ENCODE measurements around the gene PPP6R3.
A peak's percentile ranks its signal among the peaks of the same experiment; 100 is the strongest.
"Not testable (repeated sequence)": the region's sequence is repeated elsewhere in the genome, so short reads cannot be mapped to it uniquely, and the experiment has no call there.

PPP6R3 gene

DNA sequence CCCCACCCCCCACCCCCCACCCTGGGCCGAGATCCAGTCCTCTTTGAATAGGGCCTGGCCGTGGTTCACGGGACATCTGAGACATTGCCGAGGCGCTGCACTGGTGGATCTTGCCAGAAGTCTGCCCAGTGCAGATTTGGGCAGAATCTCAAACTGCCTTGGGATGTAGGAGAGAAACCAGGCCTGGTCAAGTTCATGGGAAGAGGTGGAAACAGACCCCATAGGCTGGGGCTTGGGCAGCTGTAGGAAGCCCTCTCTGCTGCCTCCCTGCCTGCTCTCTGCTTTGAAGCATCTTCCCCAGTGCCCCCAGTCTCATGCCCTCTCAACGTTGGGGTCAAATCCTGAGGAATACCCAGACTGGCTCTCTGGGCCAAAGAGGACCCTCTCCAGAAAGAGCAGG lies 16.0 kb upstream of the PPP6R3 start:
- Histone ChIP-seq H3K9me3 (ENCODE audit: control insufficient read depth, low read length) (no peaks in the 10 kb centered on the region), H3K27me3 (replicated peaks; ENCODE audit: control insufficient read depth, insufficient read depth, low read length, poor library complexity, severe bottlenecking) (no peaks in the 10 kb centered on the region), H3K4me1 (ENCODE audit: control insufficient read depth, insufficient read depth, low read length, poor library complexity, severe bottlenecking) (no peaks in the 10 kb centered on the region), H3K4me3 (ENCODE audit: insufficient read depth, low read depth, low read length, poor library complexity, severe bottlenecking) (no peak overlapping the region), H3K36me3 (ENCODE audit: control insufficient read depth, insufficient read depth, low read length) (no peaks in the 10 kb centered on the region), H3K27ac (ENCODE audit: insufficient read depth, low read length, poor library complexity, severe bottlenecking) (no peak overlapping the region)
- no peak for DNase-seq

GRCh38 chr11:68445531-68446035 lies 15.0 kb upstream of the PPP6R3 start:
- Histone ChIP-seq H3K27me3 (replicated peaks; ENCODE audit: control insufficient read depth, insufficient read depth, low read length, poor library complexity, severe bottlenecking) (no peaks in the 10 kb centered on the region), H3K36me3 (ENCODE audit: control insufficient read depth, insufficient read depth, low read length) (no peaks in the 10 kb centered on the region), H3K4me1 (ENCODE audit: control insufficient read depth, insufficient read depth, low read length, poor library complexity, severe bottlenecking) (no peaks in the 10 kb centered on the region), H3K4me3 (ENCODE audit: insufficient read depth, low read depth, low read length, poor library complexity, severe bottlenecking) (no peak overlapping the region), H3K9me3 (ENCODE audit: control insufficient read depth, low read length) (no peaks in the 10 kb centered on the region), H3K27ac (ENCODE audit: insufficient read depth, low read length, poor library complexity, severe bottlenecking) (no peak overlapping the region)
- no peak for DNase-seq

- H3K27ac ChIP-seq (ENCODE audit: insufficient read depth, low read length, poor library complexity, severe bottlenecking), result no peak overlapping the region
- no peaks in the 10 kb centered on the region for H3K4me1 ChIP-seq (ENCODE audit: control insufficient read depth, insufficient read depth, low read length, poor library complexity, severe bottlenecking)
- no peak overlapping the region for H3K4me3 ChIP-seq (ENCODE audit: insufficient read depth, low read depth, low read length, poor library complexity, severe bottlenecking)
- no peaks in the 10 kb centered on the region for H3K9me3 ChIP-seq (ENCODE audit: control insufficient read depth, low read length)
- no peaks in the 10 kb centered on the region for H3K36me3 ChIP-seq (ENCODE audit: control insufficient read depth, insufficient read depth, low read length)
- no peaks in the 10 kb centered on the region for H3K27me3 ChIP-seq (replicated peaks; ENCODE audit: control insufficient read depth, insufficient read depth, low read length, poor library complexity, severe bottlenecking)
- DNase-seq, result no peak
These were observed 14.4 kb upstream of the PPP6R3 start for GRCh38 chr11:68446046-68446725.

DNA sequence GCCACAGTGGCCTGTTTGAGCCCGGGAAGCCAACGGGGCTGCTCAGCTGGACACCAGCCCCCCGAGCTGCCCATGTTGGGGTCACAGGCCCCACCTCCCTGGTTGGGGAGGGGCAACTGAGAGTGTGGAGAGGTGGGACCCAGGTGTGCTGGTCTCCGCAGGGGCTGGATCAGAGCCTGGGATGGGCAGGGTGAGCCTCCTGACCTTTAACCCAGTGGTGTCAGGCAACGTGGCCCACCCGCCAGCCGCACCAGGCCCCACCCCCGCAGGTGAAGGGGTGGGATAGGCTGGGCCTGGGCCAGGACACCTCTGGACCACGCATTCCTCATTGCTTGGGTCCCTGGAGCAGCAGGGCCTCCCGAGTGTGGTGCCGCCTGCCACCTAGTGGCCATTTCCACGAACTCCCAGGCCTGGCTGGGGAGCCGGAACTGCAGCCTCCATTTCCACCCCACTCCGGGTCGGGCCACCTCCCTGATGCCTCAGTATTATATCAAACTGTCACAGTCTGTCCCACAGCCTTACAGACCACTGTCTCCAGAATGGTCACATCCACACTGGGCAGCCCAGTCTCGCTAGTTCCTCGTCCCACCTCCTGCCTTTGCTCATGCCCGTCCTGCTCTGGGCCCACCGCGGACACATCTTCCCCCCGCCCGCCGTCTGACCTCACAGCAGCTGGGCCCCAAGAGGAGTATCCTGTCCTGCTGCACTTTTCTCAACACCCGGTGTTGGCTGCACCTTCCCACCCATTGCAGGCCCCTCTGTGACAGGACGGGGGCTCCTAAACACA lies 13.3 kb upstream of the PPP6R3 start:
- peak; percentile 40 to 64 (median 49) for DNase-seq
- Histone ChIP-seq H3K4me1 (ENCODE audit: control insufficient read depth, insufficient read depth, low read length, poor library complexity, severe bottlenecking) (no peaks in the 10 kb centered on the region), H3K9me3 (ENCODE audit: control insufficient read depth, low read length) (no peaks in the 10 kb centered on the region), H3K4me3 (ENCODE audit: insufficient read depth, low read depth, low read length, poor library complexity, severe bottlenecking) (no peak overlapping the region), H3K27ac (ENCODE audit: insufficient read depth, low read length, poor library complexity, severe bottlenecking) (no peak overlapping the region), H3K36me3 (ENCODE audit: control insufficient read depth, insufficient read depth, low read length) (no peaks in the 10 kb centered on the region), H3K27me3 (replicated peaks; ENCODE audit: control insufficient read depth, insufficient read depth, low read length, poor library complexity, severe bottlenecking) (no peaks in the 10 kb centered on the region)

DNA sequence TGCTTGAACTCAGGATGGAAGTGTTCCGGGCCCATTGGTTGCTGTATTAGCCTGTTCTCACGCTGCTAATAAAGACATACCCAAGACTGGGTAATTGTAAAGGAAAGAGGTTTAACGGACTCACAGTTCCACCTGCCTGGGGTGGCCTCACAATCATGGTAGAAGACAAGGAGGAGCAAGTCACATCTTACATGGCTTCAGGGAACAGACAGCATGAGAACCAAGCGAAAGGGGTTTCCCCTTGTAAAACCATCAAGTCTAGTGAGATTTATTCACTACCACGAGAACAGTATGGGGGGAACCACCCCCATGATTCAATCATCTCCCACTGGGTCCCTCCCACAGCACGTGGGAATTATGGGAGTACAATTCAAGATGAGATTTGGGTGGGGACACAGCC lies 12.6 kb upstream of the PPP6R3 start:
- not testable (repeated sequence) for H3K4me3 ChIP-seq (ENCODE audit: insufficient read depth, low read depth, low read length, poor library complexity, severe bottlenecking); H3K36me3 ChIP-seq (ENCODE audit: control insufficient read depth, insufficient read depth, low read length); DNase-seq; H3K27me3 ChIP-seq (replicated peaks; ENCODE audit: control insufficient read depth, insufficient read depth, low read length, poor library complexity, severe bottlenecking); H3K27ac ChIP-seq (ENCODE audit: insufficient read depth, low read length, poor library complexity, severe bottlenecking); H3K9me3 ChIP-seq (ENCODE audit: control insufficient read depth, low read length); H3K4me1 ChIP-seq (ENCODE audit: control insufficient read depth, insufficient read depth, low read length, poor library complexity, severe bottlenecking)

- H3K4me1 ChIP-seq (ENCODE audit: control insufficient read depth, insufficient read depth, low read length, poor library complexity, severe bottlenecking), result no peaks in the 10 kb centered on the region
- no peak overlapping the region for H3K27ac ChIP-seq (ENCODE audit: insufficient read depth, low read length, poor library complexity, severe bottlenecking)
- DNase-seq, result no peak
- no peaks in the 10 kb centered on the region for H3K36me3 ChIP-seq (ENCODE audit: control insufficient read depth, insufficient read depth, low read length)
- no peak overlapping the region for H3K4me3 ChIP-seq (ENCODE audit: insufficient read depth, low read depth, low read length, poor library complexity, severe bottlenecking)
- H3K9me3 ChIP-seq (ENCODE audit: control insufficient read depth, low read length), result no peaks in the 10 kb centered on the region
- H3K27me3 ChIP-seq (replicated peaks; ENCODE audit: control insufficient read depth, insufficient read depth, low read length, poor library complexity, severe bottlenecking), result no peaks in the 10 kb centered on the region
These were observed 11.9 kb upstream of the PPP6R3 start for GRCh38 chr11:68448604-68449011.

GRCh38 chr11:68449951-68450350 lies 10.6 kb upstream of the PPP6R3 start:
- no peak overlapping the region for H3K27ac ChIP-seq (ENCODE audit: insufficient read depth, low read length, poor library complexity, severe bottlenecking)
- H3K36me3 ChIP-seq (ENCODE audit: control insufficient read depth, insufficient read depth, low read length), result no peaks in the 10 kb centered on the region
- no peaks in the 10 kb centered on the region for H3K4me1 ChIP-seq (ENCODE audit: control insufficient read depth, insufficient read depth, low read length, poor library complexity, severe bottlenecking)
- no peaks in the 10 kb centered on the region for H3K27me3 ChIP-seq (replicated peaks; ENCODE audit: control insufficient read depth, insufficient read depth, low read length, poor library complexity, severe bottlenecking)
- no peaks in the 10 kb centered on the region for H3K9me3 ChIP-seq (ENCODE audit: control insufficient read depth, low read length)
- no peak for DNase-seq
- no peak overlapping the region for H3K4me3 ChIP-seq (ENCODE audit: insufficient read depth, low read depth, low read length, poor library complexity, severe bottlenecking)

DNA sequence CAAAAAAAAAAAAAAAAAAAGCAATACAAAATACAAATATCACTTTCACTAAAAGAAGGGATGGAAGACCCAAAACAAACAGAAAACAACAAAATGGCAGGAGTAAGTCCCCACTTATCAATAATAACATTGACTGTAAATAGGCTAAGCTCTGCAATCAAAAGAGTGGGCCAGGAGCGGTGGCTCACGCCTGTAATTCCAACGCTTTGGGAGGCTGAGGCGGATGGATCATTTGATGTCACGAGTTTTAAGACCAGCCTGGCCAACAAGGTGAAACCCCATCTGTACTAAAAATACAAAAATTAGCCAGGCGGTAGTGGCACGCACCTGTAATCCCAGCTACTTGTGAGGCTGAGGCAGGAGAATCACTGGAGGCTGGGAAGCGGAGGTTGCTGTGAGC lies 9.8 kb upstream of the PPP6R3 start:
- H3K36me3 ChIP-seq (ENCODE audit: control insufficient read depth, insufficient read depth, low read length), result no peaks in the 10 kb centered on the region
- H3K27ac ChIP-seq (ENCODE audit: insufficient read depth, low read length, poor library complexity, severe bottlenecking), result no peak overlapping the region
- no peaks in the 10 kb centered on the region for H3K27me3 ChIP-seq (replicated peaks; ENCODE audit: control insufficient read depth, insufficient read depth, low read length, poor library complexity, severe bottlenecking)
- H3K4me1 ChIP-seq (ENCODE audit: control insufficient read depth, insufficient read depth, low read length, poor library complexity, severe bottlenecking), result no peaks in the 10 kb centered on the region
- no peak for DNase-seq
- H3K4me3 ChIP-seq (ENCODE audit: insufficient read depth, low read depth, low read length, poor library complexity, severe bottlenecking), result no peak overlapping the region
- H3K9me3 ChIP-seq (ENCODE audit: control insufficient read depth, low read length), result no peaks in the 10 kb centered on the region

DNA sequence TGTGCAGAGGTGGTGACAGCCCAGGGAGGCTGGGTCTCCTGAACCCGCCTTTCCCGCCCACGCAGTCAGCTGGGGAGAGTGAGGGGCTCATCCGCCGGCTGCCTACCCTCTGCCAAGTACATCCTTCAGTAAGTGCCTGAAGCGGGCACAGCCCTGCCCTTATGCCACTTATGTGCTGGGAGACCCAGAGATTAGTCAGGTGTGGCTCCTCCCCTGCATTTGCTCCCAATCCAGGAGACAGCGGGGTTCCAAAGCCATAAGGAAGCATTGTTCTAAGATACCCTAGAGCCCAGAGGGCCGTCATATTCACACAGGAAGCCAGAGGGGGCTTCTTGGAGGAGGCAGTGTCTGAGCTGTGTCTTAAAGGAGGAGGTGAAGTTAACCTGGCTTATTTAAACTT lies 5.8 kb upstream of the PPP6R3 start:
- Histone ChIP-seq H3K4me3 (ENCODE audit: insufficient read depth, low read depth, low read length, poor library complexity, severe bottlenecking) (no peak overlapping the region), H3K4me1 (ENCODE audit: control insufficient read depth, insufficient read depth, low read length, poor library complexity, severe bottlenecking) (peaks cover 2% of the 10 kb centered on the region), H3K27me3 (replicated peaks; ENCODE audit: control insufficient read depth, insufficient read depth, low read length, poor library complexity, severe bottlenecking) (no peaks in the 10 kb centered on the region), H3K9me3 (ENCODE audit: control insufficient read depth, low read length) (no peaks in the 10 kb centered on the region), H3K27ac (ENCODE audit: insufficient read depth, low read length, poor library complexity, severe bottlenecking) (no peak overlapping the region), H3K36me3 (ENCODE audit: control insufficient read depth, insufficient read depth, low read length) (no peaks in the 10 kb centered on the region)
- no peak for DNase-seq

DNA sequence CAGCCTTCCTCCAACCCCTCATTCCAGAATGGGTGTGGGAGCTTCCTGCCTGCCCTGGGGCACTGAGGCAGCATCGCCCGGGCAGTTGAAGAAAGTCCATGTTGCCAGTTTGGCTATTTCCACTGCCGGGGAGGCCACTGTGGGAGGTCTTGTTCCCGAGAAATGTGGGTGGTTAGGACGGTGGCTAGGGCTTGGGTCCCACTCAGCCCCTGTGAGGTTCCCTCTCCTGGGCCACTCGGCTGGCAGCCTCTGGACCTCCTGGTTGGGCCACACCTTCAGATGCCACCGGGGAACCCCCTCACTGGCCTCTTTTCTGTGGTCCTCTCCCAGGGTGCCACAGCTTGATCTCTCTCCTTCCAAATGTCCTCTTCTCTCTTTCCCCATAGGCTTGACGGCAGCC lies 5.1 kb upstream of the PPP6R3 start:
- H3K9me3 ChIP-seq (ENCODE audit: control insufficient read depth, low read length), result no peaks in the 10 kb centered on the region
- DNase-seq, result no peak
- no peaks in the 10 kb centered on the region for H3K36me3 ChIP-seq (ENCODE audit: control insufficient read depth, insufficient read depth, low read length)
- no peak overlapping the region for H3K27ac ChIP-seq (ENCODE audit: insufficient read depth, low read length, poor library complexity, severe bottlenecking)
- no peak overlapping the region for H3K4me3 ChIP-seq (ENCODE audit: insufficient read depth, low read depth, low read length, poor library complexity, severe bottlenecking)
- peaks cover 3% of the 10 kb centered on the region for H3K4me1 ChIP-seq (ENCODE audit: control insufficient read depth, insufficient read depth, low read length, poor library complexity, severe bottlenecking)
- no peaks in the 10 kb centered on the region for H3K27me3 ChIP-seq (replicated peaks; ENCODE audit: control insufficient read depth, insufficient read depth, low read length, poor library complexity, severe bottlenecking)
